HG02981 (cell line): ENCODE results near the gene DNAH9.
"Not testable (repeated sequence)": the region's sequence is repeated elsewhere in the genome, so short reads cannot be mapped to it uniquely, and the experiment has no call there.

Experiments used
- ATAC-seq: cut with Tn5 transposase; IDR thresholded peaks from one replicate; pipeline ENCODE4 v1.9.1; 2021; ENCODE audit warnings: mild to moderate bottlenecking, moderate library complexity; ENCODE audit not compliant: unreplicated experiment

DNAH9 gene

DNA sequence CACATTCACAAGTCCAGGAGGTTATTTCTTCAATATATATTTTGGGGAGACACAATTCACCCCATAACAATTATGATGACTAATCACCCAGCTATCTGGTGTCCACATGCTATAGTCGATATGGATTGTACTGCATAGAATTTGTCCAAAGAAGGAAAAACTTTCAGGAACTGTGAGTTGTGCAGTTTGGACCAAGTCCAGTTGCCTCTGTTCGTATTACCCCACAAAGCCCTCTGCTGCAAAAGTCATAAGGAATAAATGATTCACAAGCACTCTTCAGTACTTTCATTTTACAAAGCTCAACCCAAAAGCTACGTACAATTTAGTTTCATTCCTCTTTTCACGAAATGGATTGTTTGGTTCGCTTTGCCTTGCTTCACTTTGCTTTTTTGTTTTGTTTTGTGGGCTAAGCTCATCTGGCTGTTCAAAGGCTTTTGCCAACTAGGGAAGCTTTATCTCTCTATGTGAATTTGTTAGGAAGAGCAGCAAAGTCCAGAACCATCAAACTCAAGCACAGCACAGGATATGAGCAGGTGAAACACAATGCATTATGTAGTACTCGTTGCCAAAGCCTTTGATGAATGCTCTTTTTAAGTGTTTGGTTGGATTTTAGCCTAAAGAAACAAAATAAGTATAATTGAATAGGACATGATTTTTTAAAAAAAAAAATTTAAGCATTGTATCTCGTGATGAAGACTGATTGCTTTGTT is 300.4 kb downstream of the DNAH9 start:
- no peak for ATAC-seq

DNA sequence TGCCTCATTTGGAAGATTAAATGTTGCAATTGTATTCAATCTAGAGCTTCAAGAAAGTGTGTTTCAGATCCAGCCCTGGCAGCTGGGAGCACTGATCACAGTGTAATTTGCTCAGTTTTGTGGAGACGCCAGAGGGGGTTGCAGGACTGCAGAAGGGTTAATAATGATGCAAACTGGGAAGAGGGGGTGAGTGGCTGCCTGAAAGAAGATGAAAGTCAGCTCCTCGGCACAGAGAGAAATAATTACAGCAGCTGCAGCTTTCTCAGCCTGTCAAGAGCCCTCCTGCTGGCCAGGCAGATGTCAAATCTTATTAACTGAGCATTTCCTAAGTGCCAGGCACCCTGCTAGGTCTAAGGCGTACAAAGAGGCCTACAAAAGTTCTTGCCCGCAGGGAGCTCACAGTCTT is 301.3 kb downstream of the DNAH9 start:
- ATAC-seq = no peak

DNA sequence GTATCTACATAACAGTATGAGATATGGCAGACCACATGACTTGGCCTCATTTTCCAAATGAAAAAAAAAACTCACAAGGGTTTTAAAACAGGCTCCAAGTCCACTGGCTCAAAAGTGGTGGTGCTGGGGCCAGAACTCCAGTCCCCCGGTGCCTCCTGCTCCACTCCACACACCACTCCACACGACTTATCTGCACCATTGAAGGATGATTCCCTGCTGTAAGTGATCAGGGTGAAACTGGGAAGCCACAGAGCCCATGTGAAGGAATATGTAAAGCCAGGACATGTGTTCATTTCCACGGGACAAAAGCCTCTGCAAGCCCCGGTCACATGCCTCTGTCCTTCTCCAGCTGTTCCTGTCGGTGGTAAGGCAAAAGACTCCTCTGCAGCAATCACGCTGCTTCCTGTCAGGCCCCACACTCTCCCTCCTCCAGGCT is 301.8 kb downstream of the DNAH9 start:
- no peak for ATAC-seq

DNA sequence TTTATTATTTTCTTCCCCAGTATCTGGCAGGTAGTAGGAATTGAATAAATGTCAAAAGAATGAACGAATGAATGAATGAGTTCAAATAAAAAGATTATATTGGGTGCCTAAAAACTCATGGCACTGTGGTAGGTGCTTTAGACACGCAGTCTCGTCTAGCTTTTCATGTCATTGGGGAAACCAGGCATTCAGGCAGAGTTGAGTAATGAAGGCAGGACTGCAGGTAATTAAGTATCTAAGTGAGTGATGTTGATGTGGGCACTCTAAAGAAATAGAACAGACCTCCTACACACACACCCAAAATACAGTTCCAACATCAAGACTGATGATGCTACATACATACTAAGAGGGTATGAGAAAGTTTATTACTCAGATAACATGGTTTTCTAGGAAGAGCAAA is 302.4 kb downstream of the DNAH9 start:
- no peak for ATAC-seq

DNA sequence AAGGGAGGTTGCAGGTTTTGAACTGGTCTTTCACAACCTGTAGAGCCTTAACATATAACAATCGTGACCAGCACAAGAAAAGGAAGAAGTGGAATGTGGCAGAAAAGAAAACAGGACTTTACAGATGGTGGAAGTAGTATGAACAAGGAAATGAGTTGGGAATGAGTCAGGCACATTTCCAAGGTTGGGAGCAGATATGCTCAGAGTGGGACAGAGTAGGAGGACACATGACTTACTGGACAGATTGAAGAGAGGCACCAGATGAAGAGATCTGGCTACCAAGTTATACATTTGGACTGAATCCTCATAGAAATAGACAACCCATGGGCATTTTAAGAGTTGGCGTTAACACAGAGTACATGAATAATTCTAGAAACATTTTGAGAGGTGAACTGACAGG is 303.7 kb downstream of the DNAH9 start:
- no peak for ATAC-seq

DNA sequence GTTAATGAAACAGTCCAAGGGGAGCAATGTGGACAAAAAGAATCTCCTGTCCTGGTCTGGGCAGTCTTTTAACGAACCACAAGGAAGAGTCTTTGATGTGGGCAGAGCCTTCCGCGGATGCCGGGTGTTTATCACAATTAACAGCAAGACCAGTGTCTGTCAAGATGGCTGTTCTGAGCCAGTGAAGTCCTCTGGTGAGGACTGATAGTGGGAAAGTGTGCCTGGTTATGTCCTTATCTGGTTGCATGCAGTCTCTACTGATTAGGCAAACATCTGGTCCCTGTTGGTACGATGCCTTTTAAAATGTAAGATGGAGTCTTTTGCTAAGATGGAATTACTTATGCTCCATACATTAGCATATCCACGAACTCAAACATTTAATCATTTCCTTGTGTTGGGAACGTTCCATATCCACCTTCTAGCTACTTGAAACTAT is 310.5 kb downstream of the DNAH9 start:
- ATAC-seq = no peak

DNA sequence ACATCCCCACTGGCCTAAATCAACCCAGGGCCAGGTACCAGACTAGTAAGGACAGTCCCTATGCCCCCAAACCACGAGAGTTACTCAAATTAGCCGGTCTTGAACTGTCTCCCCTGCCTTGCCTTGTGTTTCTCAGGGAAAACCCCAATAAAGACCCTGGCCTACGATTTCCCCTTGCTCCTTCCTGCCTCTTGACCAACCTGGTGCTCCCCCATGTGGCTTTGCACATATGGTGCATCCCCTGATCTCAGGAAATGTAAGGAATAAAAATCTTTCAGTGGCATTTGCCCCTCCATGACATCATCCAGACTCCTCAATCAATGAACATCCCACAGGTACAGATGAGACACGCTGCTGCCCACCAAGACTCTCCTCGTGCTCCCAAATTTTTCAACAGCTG is 311.1 kb downstream of the DNAH9 start:
- no peak for ATAC-seq

DNA sequence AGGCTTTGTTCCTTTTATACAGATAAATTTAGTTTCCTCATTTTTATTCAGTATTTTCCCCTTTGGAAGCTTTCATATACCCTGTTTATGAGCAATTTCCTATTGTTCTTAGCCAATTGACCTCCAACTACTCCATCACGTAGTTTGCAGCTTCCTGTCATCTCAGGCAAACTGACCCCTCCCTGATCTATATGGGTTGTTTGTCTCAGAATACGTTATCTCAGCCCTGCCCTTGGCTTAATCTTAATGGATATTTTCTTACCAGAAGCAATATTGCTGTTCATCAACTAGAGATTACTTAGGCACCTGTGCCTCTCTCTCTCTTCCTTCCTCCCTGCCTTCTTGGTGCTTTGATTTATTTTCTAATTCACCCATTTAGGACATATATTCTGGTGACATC is 317.8 kb downstream of the DNAH9 start:
- no peak for ATAC-seq

DNA sequence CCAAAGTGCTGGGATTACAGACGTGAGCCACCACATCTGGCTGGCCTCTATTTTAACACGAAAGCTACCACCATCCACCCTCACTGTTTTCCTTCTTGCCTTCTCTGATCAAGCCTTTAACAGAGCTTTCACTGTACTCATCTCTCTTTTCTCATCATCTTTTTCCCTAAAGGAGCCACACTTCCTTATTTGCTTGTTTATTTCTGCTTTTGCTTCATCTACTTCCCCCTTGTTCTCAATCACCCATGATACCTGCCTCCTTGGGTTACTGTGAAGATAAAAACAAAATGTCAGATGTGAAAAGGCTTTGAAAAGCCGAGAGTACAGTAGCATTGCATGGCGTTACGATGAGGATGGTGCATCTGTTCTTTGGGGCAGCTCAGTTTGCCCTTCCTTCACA is 319.1 kb downstream of the DNAH9 start:
- no peak for ATAC-seq

DNA sequence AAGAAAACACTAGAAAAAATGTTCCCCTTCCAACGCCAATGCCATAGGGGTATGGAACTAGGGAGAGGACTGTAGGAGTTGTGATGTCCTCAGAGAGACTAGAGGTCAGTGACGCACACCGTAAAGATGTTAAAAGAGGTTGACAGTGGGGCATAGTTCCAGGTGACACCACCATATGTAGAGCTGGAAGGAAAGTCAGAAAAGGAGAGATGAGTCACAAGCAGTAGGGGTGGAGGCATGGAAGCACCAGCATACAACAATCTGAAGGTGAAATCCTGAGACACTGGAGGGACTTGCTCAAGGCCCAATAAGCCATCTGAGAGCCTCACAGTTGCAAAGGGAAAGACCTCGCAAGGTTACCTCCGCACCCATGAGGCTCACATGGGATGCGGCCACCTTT is 323.0 kb downstream of the DNAH9 start:
- no peak for ATAC-seq

DNA sequence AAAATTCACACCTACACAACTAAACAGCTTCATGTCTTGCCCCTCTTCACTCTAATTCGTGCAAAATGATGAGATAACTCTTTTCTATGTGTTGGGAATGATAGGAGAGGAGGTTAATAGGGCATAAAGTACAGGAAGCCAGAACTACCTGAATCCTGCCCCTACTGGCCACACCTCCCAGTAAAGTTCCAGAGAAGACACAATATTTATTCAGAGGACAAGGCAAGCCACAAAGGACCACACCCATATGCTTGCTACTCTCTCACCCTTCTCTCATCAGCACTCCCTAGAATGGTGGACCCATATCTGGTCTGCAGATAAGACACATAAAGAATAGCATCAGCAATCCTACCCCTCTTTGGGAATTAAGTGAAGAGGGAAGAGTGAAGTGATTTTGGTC is 324.4 kb downstream of the DNAH9 start:
- ATAC-seq = no peak

DNA sequence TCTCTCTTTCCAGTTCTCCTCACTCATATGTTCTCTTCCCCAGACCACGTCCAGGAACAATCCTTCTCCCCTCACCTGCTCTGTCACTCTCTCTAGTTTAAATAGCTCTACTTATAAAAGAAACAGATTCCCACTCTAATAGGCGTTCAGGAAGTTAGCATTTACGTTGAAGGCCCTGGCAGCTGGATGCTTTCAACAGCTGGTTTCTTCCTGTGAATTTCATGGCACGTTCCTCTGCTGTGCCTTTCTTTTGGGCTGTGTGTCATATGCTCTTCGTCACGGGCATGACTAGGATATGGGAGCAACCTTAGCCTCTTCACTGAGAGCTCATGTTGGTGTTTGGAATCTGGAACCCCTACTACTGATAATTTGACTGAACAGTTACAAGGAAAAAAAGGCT is 325.8 kb downstream of the DNAH9 start:
- ATAC-seq = no peak

DNA sequence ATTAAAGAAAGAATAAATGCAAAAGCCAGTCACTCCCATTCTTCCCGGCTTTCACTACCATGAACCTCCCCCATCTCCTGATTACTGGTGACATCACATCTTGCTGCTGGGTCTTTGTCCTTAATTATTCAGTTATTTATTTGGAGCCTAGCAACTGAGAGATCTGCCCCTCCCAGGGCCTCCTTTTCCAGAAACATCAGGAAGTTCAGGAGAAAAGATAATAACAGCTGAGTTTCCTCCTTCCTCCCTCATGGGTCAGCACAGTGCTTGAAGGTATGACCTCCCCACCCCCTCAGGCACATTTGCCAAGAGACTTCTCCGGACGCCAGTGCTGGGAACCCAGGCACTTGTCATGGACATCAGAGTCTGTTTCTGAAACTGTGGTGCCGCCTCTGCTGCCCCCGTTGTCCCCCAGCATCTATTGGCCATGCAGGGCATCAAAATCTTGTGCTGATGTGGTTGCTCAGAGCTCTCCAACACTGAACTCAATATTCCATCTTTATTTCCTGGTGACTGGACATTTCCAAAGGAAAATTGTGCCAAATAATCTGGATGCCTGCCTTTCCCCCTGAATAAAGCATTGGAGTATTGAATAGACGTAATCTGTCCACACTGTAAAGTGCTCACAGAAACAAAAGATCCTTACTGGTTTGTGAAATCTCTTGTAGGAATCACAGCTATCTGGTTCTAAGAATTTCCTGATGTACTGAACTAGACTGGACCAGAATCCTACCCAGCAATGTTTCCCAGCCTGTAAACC is 327.2 kb downstream of the DNAH9 start:
- ATAC-seq = no peak

DNA sequence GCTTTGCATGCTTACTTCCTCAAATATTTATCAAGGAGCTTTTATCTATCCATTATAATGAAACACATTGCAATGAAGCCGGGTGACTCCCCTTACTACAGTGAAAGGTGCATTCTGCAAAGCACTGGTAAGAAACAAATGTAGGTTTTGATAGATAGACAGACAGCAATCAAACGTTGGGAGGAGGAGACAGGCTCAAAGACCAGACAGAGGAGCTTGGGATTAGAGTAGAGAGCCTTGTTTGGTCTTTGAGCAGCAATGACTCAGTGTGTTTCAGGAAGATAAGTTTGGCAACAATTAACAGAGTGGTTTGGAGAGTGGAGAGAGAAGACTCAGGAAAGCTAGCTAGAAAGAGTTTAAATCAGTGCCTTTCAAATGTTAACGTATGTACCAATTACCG is 330.2 kb downstream of the DNAH9 start:
- no peak for ATAC-seq

DNA sequence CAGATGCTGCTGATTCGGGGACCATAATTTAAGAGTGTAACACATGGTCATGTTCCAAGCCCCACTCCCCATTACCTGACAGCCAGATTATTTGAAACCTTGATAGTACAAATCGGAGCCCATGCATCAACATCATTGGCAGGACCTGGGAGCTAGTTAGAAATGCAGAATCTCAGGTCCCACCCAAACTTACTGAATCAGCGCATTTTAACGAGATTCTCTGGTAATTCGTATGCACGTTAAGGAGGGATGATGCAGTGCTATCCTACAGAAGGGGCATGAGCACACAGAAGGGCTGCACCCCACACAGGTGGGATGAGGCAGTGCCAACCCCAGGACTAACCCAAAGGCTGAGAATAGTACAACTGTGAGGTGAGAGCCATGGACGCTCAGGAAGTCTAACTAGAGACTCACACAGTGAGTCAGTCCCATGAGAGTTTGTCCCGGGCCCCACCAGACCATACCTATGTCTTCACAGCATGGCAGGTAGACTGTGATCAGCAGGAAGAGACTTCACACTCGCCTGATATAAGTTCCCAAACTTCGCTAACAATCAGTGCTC is 334.1 kb downstream of the DNAH9 start:
- no peak for ATAC-seq

DNA sequence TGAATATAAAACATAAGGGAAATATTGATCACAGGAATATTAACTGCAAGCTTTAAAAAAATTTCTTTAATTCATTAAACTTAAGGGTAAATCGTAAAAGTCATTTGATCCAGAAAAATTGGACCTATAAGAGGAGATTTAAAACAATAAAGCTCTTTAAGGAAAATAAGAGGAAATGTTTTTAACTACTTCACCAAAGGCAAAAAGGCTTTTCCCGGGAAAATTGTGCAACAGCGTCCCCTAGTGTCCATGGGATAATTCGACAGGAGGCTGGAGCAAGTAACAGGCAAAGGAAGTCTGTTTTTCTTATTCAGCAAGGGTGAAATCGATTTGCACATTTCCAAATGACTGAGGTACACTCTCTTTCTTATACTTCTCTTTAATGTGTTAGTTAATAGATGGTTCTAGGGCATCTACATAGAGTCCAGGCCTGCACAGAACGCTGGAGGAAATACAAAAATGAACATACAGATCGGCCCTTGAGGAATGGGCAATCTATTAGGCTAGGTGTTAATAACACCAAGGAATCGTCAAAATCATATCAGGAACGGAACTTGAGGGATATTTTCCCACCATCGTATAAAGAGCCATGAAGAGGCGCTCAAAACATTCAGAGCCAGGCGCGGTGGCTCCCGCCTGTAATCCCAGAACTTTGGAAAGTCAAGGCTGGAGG is 337.6 kb downstream of the DNAH9 start:
- no peak for ATAC-seq

DNA sequence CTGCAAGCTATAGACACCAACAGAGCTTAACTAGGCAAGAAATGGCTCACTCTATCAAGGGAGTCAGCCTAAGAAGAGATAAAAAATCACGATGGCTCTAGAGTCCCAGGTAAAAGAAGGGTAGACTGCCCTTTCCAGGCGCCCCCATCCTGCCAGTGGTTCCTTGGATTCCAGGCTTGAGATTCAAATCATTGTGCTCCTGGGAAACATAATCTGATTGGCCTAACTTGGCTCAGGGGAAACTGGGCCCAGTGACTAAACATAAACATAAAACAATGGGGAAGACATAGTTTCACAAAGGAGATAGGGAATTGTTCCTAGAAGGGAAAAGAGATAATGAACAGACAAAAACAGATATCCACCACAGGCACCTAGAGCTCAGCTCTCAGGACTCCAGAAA is 342.6 kb downstream of the DNAH9 start:
- ATAC-seq = no peak

DNA sequence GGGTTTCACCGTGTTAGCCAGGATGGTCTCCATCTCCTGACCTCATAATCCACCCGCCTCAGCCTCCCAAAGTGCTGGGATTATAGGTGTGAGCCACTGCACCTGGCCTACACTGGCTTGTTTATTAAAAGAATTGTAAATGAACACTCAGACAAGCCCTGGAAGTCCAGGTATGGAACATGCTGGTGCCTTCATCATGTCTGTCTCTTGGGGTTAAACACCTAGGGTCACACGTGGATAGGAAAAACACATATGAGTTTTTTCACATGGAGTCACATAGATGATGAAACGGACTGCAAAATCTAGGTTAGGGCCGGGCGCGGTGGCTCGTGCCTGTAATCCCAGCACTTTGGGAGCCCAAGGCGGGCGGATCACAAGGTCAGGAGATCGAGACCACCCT is 344.8 kb downstream of the DNAH9 start:
- ATAC-seq = not testable (repeated sequence)

DNA sequence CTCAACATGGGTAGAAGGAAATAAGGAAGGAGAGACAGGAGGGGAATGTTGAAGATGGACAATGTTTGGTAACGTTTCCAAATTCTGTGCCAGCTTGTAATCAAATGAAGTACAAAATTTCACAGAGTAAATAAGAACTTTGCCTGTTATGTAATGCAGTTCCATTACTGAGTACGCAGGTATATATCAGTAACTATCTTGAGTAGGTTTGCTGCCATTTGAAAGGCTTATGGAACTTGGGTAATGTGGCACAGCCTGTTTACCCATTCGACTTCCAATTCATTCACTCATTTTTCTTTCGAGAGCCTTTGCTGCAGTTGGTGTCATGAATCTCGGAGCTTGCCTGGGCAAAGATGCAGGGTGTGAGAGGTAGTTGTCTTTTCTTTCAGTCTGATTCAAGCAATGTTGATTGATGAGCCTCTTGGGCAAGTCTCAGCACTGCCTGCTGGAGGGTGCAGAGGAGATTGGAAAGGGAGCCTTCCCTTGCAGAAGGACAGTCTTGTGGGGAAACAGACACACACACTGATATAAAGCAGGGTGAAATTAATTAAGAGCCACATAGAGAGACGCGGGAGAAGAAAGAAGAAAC is 345.6 kb downstream of the DNAH9 start:
- ATAC-seq = no peak

DNA sequence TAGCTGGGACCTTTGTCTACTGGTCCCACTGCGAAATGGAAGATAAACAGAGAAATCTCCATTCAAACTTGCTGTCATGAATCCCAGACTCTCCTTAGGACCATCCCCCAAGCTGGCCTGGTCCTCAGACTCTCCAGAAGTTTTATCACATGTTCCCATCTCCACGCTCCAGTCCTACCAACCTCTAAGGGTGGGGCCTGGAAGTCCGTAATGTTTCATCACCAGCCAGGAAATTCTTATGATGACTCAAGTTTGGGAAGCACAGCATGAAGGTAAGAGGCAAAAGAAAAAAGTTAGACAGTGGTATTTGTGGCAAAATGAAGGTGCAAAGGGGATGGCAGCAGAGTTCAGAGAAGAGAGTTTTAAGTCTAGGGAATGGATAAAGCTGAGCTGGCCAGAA is 346.3 kb downstream of the DNAH9 start:
- ATAC-seq = no peak

DNA sequence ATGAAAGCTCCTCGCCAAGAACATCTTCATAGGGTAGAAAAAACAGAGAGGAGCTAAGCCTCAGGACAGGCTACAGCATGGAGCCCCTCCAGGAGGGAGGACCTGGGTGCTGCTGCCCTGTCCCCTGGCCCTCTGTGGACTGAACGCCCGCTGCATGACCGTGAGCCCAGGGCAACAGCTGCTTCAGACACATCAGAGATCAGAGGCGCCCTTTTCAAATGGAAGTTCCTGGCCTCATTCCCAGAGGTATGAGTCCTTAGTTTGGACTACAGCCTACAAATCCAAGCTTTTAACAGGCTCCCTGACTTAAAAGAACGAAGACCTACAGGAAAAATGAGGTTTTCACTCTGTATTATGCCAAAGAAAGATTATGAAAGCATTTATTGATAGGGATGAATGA is 350.5 kb downstream of the DNAH9 start:
- no peak for ATAC-seq
